ENCODE measurements around the gene HCFC2.

DNA sequence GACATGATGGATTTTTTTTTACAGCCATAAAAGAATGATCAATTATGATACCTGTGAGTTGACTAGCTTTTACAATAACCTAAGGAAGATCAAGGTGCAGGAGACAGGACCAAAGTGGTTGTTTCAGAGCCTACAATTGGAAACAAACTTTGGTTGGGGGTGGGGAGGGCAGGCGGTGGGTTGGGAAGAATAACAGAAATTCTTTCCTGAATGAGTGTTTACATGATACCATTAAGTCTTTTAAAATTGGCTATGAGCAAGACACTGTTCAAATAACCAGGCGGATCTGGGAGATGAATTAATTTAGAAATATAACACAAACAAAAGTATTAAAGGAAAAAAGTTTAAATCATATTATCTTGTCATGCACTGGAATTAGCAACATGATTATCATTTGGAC lies 66.4 kb downstream of the HCFC2 start:
- TF ChIP-seq, protein P1, sequence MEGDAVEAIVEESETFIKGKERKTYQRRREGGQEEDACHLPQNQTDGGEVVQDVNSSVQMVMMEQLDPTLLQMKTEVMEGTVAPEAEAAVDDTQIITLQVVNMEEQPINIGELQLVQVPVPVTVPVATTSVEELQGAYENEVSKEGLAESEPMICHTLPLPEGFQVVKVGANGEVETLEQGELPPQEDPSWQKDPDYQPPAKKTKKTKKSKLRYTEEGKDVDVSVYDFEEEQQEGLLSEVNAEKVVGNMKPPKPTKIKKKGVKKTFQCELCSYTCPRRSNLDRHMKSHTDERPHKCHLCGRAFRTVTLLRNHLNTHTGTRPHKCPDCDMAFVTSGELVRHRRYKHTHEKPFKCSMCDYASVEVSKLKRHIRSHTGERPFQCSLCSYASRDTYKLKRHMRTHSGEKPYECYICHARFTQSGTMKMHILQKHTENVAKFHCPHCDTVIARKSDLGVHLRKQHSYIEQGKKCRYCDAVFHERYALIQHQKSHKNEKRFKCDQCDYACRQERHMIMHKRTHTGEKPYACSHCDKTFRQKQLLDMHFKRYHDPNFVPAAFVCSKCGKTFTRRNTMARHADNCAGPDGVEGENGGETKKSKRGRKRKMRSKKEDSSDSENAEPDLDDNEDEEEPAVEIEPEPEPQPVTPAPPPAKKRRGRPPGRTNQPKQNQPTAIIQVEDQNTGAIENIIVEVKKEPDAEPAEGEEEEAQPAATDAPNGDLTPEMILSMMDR (IDR thresholded peaks at IDR 0.05; ENCODE audit: borderline replicate concordance, extremely low read depth, low read length, poor library complexity, severe bottlenecking), result no peak
- no peak for TF ChIP-seq EZH2 (IDR thresholded peaks at IDR 0.05; ENCODE audit: borderline replicate concordance, low read depth, low read length, severe bottlenecking)
